HG02642 (cell line): ENCODE measurements around the gene KATNB1.
A peak's percentile ranks its signal among the peaks of the same experiment; 100 is the strongest.

Experiments
- ATAC-seq: cut with Tn5 transposase; IDR thresholded peaks from one replicate; pipeline ENCODE4 v1.9.1; 2021; ENCODE audit warnings: mild to moderate bottlenecking; ENCODE audit not compliant: unreplicated experiment, poor library complexity

The KATNB1 gene

GRCh38 chr16:57735755-57736418 is at the start of gene KATNB1:
Gene KATNB1, plus strand, starts transcription at chr16:57735770. Its CDS starts 1,474 bp downstream, at chr16:57737244.
- no peak for ATAC-seq

- no peak for ATAC-seq
These were observed 49.0 kb upstream of the KATNB1 start for GRCh38 chr16:57686577-57686976.

- no peak for ATAC-seq
These were observed 48.1 kb upstream of the KATNB1 start for GRCh38 chr16:57687363-57687929.

- no peak for ATAC-seq
These were observed 47.0 kb upstream of the KATNB1 start for GRCh38 chr16:57688487-57688986.

- no peak for ATAC-seq
These were observed 46.4 kb upstream of the KATNB1 start for GRCh38 chr16:57688987-57689761.

GRCh38 chr16:57689762-57690558 is 45.6 kb upstream of the KATNB1 start:
- peak; percentile 73 for ATAC-seq

GRCh38 chr16:57690782-57691471 is 44.6 kb upstream of the KATNB1 start:
- no peak for ATAC-seq

GRCh38 chr16:57692636-57693035 is 42.9 kb upstream of the KATNB1 start:
- no peak for ATAC-seq

GRCh38 chr16:57693550-57693949 is 42.0 kb upstream of the KATNB1 start:
- no peak for ATAC-seq

- no peak for ATAC-seq
These were observed 41.3 kb upstream of the KATNB1 start for GRCh38 chr16:57694231-57694724.

- ATAC-seq = peak; percentile 46
These were observed 40.6 kb upstream of the KATNB1 start, which contains the start of gene DRC7 for GRCh38 chr16:57694725-57695679. Gene DRC7, plus strand, starts transcription at chr16:57694806. Its CDS starts 3,144 bp downstream, at chr16:57697950.

GRCh38 chr16:57695680-57696069 is 39.9 kb upstream of the KATNB1 start:
- no peak for ATAC-seq

- ATAC-seq = no peak
These were observed 39.3 kb upstream of the KATNB1 start for GRCh38 chr16:57696240-57696639.

GRCh38 chr16:57697896-57698537 is 37.6 kb upstream of the KATNB1 start:
- ATAC-seq = no peak

GRCh38 chr16:57698812-57699405 is 36.7 kb upstream of the KATNB1 start:
- ATAC-seq = no peak

GRCh38 chr16:57699481-57699880 is 36.1 kb upstream of the KATNB1 start:
- ATAC-seq = no peak

GRCh38 chr16:57699899-57700298 is 35.7 kb upstream of the KATNB1 start:
- no peak for ATAC-seq
